ENCODE data around the gene MAML2.
"Not testable (repeated sequence)": the region's sequence is repeated elsewhere in the genome, so short reads cannot be mapped to it uniquely, and the experiment has no call there.

Gene MAML2

DNA sequence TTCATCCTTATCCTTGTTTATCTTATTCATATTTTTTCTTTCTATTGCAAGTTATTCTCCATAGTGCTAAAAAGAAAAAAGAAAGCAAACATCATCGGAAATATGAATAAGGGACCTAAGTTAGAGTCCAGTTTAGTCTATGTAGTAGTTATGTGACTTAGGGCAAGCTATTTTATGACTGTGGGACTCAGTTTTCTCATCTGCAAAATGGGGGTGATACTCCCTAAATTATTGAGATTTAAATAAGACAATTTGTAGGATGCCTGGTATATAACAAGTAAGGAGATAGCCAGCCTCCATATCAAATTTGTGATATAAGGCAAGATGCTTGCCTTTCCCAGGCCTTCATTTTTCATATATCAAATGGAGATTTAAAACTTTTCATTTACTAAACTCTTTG is 69.5 kb downstream of the MAML2 start:
- no peak for FAIRE-seq
- DNase-seq (ENCODE audit: insufficient read length, low spot score), result no peak

DNA sequence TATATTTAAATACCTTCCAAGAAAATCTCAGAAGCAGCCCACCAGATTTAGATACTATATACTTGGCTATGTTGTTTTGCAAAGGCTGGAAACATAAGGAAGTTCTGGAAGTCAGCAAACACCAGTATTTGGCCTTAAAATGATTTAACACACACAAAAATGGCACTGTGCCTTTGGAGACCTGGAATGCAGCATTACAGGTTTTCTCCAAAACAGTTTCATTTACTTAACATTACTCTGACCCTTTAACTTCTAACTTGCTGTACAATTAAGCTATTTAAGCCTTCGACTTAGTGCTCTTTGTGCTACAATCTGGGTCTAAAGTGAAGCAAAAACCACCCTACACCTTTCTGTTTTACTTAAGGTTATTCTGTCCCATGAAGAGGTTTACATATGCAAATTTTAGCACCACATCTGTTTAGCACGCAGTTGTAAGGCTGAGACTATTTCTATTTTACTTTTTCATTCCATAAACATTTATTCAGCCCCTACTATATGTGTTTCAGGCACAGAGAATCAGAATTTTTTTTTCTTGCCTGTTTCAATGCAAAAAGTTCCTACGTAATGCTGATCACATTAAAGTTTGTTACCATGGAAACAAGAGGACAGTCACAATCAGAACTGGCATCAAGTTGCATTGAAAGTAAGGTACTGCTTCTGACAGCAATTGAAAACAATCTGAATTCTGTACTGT is 70.3 kb downstream of the MAML2 start:
- DNase-seq (ENCODE audit: insufficient read length, low spot score) (no peak), FAIRE-seq (peak; percentile 89)

DNA sequence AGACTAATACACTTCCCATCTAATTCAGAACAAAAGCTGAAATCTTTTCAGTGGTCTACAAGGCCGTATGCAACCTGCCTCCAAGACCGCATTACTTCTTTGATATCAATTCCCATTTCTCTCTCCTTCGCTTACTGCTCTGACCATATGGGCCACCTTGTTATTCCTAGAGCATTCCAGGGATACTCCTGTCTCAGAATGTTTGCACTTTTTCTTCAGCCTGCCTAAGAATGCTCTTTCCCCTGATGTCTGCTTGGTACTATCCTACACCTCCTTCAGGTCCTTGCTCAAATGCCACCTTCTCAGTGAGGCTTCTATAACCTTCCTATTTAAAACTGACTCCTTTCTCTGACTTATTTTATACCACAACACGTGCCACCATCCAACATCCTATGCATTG is 71.2 kb downstream of the MAML2 start:
- no peak for FAIRE-seq
- no peak for DNase-seq (ENCODE audit: insufficient read length, low spot score)

DNA sequence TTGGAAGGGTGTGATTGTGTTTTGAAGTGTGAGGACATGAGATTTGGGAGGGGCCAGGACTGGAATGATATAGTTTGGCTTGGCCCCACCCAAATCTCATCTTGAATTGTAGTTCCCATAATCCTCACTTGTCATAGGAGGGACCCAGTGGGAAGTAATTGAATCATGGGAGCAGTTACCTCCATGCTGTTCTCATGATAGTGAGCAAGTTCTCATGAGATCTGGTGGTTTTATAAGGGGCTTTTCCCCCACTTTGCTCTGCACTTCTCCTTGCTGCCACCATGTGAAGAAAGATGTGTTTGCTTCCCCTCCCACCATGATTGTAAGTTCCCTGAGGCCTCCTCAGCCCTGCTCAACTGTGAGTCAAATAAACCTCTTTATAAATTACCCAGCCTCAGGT is 71.6 kb downstream of the MAML2 start:
- DNase-seq (ENCODE audit: insufficient read length, low spot score); FAIRE-seq: not testable (repeated sequence)

DNA sequence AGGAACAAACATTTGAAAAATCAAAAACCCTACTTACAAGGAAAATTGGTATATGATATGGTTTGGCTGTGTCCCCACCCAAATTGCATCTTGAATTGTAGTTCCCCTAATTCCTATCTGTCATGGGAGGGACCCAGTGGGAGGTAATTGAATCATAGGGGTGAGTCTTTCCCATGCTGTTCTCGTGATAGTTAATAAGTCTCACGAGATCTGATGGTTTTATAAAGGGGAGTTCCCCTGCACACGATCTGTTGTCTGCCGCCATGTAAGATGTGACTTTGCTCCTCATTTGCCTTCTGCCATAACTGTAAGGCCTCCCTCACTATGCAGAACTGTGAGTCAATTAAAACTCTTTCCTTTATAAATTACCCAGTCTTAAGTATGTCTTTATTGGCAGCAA is 74.5 kb downstream of the MAML2 start:
- not testable (repeated sequence) for DNase-seq (ENCODE audit: insufficient read length, low spot score); FAIRE-seq

DNA sequence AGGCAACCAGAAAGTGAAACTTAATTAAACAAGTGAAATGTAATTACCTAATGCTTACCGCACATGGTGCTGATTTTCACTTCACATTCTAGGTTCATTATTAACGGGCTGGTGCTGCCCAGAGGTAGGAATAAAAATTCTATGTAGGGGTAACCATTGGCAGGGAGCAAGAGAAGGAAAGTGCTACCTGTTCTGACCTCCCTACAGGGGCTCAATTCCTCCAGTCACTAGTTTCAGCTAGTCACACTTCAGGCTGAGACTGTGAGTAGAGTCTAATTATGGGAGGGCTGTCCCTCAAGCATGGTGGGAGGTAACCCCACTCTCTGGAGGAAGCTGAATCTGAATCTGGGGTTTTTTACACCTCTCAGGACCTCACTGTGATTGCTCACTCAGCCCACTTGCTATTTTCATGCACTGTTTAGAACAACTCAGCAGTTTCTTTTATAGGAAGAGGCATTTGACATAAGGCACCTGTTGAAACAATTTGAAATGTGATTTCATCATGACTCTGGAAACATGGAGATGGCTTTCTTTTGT is 75.4 kb downstream of the MAML2 start:
- FAIRE-seq, result peak; percentile 84
- DNase-seq (ENCODE audit: insufficient read length, low spot score), result peak; percentile 26

DNA sequence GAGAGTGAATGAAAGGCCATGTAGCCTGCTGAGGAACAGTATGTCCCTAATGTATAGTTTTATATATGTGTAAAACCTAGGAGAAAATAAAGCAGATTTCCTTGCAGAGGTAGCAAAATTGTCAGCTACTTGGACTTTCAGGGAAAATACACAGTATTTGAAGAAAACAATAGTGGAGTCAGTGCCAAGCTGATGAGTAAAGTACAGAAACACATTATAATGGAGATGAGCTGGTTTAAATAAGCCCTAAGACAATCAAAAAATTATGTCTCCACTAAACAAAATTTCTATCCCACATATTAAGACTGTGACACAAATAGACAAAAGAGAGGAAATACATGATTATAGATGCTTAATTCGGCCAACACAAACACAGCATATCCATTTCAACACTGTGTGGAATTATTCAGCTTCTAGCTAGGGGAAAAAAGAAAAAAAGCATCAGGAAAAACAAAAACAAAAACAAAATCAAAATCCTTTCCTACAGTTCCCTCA is 75.9 kb downstream of the MAML2 start:
- no peak for FAIRE-seq

DNA sequence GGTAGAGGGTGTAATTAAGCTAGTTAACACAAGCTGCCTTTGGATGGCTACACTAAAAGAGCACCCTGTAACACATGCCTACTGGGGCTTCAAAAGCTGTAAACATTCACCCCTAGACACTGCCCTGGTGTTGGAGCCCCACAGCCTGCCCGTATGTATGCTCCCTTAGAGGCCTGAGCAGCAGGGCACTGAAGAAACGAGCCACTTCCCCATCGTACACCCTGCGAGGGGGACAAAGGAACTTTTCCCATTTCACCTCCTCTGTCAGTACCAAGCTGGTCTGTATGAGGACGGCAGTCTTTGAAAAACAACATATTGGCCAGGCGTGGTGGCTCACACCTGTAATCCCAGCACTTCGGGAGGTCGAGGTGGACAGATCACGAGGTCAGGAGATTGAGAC is 77.0 kb downstream of the MAML2 start:
- DNase-seq (ENCODE audit: insufficient read length, low spot score) (no peak), FAIRE-seq (no peak)

More for the DNA sequence above, 75.9 kb downstream of the MAML2 start:
- DNase-seq (ENCODE audit: insufficient read length, low spot score), result no peak

DNA sequence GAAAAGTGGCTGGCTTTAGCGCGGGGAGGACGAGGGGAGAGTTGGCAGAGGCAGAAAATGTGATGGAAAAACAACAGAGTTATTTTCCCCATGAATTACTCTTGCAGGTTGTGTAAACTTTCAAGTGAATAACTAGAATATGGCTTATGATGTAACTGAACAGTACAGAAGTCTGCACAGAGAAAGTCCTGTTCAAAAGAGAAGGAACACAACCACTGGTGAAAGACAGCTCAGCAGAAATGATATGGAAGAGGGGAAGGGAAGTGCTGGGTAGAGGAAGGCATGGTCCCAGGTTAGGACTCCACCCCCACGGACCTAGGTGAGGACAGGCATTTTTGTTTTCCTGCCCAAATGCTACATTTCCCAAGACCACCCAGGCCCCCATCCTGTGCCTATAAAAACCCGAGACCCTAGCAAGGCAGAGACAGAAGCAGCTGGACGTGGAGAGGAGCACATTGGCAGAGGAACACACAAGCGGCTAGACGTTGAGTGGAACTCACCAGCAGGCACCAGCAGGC is 77.7 kb downstream of the MAML2 start:
- DNase-seq (ENCODE audit: insufficient read length, low spot score) (no peak), FAIRE-seq (no peak)

DNA sequence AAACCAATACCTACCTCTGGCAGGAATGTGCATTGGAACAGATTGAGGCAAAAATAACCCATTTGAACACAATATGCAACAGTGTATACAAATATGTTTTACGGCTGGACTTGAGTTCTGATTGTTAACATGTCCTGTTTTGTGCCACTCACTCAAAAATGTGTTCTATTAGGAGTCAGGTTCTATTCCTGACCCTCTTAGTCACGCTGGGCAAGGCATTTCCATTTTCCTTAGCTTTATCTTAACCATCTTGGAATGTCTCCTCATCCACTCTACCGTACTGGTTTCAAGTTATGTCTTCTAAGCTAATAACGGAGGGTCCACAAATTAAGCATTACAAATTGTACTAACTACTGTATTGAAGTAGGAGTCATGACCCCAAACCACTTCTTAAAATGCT is 78.6 kb downstream of the MAML2 start:
- no peak for FAIRE-seq
- DNase-seq (ENCODE audit: insufficient read length, low spot score), result no peak

DNA sequence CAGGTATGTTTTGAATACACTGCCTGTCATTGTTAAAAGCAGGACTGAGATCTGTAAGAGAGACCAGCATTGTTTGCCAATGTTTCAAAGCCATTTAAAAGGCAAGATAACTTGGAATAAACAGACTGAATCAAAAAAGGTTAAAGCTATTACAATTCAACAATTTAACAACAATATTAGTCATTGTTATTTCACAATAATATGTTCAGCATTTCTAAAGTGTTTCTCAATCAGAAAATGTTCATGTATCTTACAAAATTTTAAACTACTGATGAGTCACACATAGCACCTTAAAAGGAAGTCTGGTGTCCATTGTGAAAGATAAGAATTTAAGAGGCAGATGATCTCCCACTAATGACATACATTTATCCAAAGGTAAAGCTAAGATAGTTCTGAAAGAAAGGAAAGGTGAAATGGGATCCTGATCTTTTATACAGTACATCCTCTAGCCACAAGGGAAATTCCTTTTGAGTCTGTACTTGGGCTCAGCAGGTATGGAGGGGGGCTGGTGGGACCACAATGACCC is 79.7 kb downstream of the MAML2 start:
- no peak for DNase-seq (ENCODE audit: insufficient read length, low spot score)
- no peak for FAIRE-seq

DNA sequence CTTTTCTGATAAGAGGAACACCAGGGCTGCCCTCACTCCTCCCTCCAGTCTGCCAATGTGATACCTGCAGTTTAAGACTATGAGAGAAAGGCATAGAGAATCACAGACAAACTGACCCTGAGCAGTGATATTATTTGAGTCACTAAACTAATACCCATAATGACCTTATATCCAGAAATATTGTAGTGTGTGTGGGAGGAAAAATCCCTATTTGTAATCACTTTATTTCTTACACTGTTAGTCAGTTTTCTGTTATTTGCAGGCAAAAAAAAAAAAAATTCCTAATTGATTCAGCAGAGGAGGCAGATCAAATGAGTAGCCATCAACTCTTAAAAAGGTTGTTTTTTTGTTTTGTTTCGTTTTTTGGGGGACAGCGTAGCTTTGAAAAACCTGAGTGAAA is 82.5 kb downstream of the MAML2 start:
- FAIRE-seq, result no peak
- no peak for DNase-seq (ENCODE audit: insufficient read length, low spot score)

DNA sequence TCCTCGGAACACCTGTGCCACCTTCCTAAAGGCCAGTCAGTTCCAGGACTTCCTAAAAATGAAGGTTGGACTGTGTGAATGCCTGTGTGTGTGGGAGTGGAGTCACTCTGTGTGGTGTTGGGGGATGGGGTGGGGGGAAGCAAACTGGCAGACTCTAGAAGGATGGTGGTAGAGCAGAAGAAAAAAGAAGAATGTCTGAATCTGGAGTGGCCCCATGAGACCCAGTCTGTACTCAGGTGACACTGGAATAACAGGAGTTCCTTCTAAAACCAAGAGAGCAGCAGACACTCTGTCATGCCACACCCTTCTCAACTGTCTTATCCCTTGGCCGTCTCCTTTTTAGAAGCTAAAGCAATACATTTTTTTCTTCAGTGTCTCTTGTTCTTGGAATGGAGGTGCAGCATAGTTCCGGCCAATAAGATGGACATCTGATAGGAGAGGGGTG is 82.9 kb downstream of the MAML2 start:
- FAIRE-seq, result no peak

DNA sequence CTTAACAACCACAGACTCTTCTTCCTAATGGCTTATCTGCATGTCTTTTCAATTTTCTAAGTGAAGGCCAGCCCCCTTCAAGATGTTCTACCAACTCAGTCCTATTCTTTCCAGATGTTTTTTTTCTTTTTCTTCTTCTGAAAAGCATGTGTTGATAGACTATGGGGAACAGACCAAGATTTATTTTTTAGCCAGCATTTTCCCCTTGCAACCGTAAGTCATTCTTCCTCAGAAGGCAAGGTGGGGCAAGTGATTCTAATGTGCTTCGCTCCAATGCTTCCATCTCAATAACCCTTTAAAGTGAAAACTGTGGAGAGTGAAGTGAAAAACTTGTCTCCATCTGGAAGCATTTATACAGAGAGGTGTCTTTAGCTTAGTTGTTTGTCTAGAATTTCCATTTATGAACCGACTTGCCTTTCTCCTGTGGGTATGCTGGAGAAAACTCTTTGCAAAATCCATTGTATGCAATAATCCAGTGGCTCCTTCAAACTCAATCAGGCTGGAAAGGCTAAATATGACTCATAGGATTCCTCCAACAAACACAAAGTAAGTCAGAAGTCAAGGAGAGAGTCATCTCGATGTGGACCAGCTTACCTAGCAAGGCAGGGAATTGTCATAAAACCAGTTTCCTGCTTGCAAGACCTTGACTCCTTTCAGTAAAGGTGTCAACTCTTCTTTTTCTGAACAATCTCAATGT is 83.7 kb downstream of the MAML2 start:
- DNase-seq (ENCODE audit: insufficient read length, low spot score), result no peak
- peak; percentile 54 for FAIRE-seq

More for the DNA sequence above, 82.9 kb downstream of the MAML2 start:
- DNase-seq (ENCODE audit: insufficient read length, low spot score), result no peak

DNA sequence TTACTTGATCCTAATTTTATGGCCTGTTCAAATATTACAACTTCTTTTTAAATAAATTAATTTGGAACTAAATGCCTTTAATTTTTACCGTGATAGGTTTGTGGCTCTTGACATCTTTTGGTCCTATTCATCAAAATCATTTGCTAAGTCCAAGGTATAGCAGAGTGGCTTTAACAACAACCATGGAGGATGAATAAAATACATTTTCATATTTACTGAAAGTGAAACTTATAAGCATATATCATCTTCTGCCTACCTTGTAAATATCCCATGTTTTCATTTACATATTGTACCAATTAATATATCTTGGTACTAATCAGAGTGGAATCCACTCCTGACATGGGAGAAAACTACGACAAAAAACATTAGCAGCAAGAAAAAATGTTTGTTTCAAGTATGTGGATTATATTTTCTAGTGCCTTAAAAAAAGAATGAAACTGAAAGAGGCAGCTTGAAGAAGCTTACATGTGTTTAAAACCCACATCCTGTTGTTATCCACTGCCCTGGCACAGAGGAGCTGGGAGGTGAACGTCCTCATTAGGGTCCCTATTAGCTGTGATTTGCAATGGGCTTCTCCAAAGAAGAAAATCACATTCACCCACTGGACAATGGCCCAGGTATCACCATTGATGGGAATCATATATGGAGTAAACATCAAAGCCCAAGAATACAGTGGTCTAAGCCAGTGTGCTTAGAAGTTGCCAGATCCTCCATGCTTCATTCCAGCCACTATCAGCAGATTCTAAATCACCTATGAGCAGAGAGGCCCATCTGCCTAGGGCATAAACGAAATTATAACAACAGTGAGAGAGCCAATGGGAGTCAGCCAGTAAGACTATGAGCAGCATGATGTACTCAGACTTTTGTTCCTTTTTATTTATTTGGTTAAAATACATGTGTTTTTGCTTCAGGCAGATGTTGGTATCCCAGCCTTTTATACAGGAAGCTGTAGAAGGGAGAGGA is 84.7 kb downstream of the MAML2 start:
- FAIRE-seq (peak; percentile 89), DNase-seq (ENCODE audit: insufficient read length, low spot score) (peak; percentile 51)

DNA sequence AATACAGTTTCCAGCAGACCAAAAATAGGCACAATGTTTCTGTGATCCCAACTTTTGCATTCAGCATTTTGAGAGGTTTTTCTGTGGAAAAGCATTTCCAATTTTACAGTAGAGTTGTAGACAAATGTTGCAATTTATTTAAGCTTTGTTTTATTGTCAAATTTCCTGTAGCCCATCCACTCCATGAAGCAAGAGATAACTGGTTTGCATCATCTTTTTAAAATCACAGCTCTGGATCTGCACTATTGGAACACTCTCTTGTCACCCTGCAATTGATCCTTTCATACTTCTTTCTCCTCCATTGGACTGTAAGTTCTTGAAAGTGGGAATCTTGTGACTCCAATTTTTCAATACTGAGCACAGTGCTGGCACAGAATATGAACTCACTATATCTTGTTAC is 86.0 kb downstream of the MAML2 start:
- DNase-seq (ENCODE audit: insufficient read length, low spot score), result no peak

DNA sequence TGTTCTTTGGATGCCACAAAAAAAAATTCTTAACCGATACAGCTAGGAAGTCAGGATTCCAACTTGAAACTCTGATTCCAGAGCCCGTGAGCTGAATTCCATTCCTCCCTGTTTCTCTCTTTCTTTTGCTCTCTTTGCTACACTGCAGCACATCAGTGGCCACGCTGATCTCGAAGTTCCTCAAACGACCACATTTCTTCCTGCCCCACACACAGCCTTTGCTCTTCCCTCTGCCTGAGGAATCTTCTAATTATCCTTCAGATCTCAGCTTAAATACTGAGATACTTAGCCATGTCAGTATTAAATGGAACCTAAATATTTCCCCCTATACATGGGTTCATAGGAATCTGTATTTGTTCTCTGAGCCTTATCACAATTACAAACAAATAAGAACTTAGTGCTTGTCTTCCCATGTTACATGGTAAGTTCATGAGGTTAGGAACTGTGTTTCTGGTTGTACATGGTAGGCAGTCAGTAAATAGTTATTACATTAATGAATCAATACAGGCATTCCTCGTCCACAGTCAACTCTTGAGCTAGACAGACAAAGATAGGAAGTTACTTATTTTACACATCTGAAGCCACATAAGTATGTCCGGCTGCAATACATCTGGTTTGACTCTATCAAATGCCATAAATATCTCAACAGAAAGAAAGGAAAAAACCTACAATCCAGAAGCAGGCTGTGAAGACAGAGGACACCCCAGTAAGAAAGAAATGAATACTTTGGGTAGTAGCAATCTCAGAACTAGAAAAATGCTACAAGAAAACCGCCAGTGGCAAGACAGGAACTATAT is 86.6 kb downstream of the MAML2 start:
- peak; percentile 51 for FAIRE-seq

More for the DNA sequence above, 86.0 kb downstream of the MAML2 start:
- FAIRE-seq, result no peak

DNA sequence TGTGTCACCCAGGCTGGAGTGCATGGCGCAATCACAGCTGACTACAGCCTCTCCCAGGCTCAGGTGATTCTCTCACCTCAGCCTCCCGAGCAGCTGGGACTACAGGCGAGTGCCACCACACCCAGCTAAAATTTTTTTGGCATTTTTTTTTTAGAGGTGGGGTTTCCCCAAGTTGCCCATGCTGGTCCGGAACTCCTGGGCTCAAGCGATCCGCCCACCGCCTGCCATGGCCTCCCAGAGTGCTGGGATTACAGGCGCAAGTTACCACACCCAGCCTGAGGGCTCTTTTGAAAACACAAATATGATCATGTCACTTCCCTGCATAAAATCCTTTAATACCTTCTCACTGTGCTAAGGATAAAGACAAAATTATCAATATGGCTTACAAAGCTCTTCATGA is 88.1 kb downstream of the MAML2 start:
- DNase-seq (ENCODE audit: insufficient read length, low spot score), result no peak
- FAIRE-seq, result no peak

More for the DNA sequence above, 86.6 kb downstream of the MAML2 start:
- no peak for DNase-seq (ENCODE audit: insufficient read length, low spot score)

DNA sequence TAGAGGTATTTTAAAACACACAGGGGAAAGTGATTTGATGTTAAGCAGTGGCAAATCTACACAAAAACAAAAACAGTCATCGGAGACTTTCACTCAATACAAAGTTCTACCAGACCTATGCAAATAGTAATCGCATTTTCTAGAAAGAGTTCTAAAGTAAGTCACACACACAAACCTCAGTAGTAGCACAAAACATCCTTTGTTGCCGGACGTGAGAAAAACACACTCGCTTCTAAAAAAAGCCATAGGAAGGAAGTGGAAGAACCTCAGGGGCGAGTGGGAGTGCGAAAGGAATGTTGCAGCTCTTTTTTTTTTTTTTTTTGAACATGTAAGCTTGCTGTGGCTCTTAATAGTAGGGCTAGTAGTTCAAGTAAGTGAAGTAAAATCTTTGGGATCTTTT is 88.9 kb downstream of the MAML2 start:
- peak; percentile 84 for FAIRE-seq
- peak; percentile 24 for DNase-seq (ENCODE audit: insufficient read length, low spot score)
